Skeletal muscle tissue (tissue), 4 donors: ENCODE results near the gene SPAAR. TPM values are rescaled to one million over a fixed set of nuclear protein-coding genes. Genes with fewer than 3 reads are reported as not detected.
A peak's percentile ranks its signal among the peaks of the same experiment; 100 is the strongest.

Experiments used
- H3K27ac ChIP-seq: one replicate; pipeline ENCODE4 v1.7.0; 2013; ENCODE audit warnings: mild to moderate bottlenecking, low read depth, low read length, inconsistent platforms
- H3K27me3 ChIP-seq, 3 donors: one replicate each; pipeline ENCODE4 v1.7.0; 2013; ENCODE audit warnings: low read length in 3 of 3; ENCODE audit not compliant: control insufficient read depth in 3 of 3, insufficient read depth in 3 of 3
- H3K36me3 ChIP-seq, 3 donors: one replicate each; pipeline ENCODE4 v1.7.0; 2013; ENCODE audit warnings: low read length in 3 of 3; ENCODE audit not compliant: control insufficient read depth in 3 of 3, insufficient read depth in 3 of 3
- H3K4me1 ChIP-seq, 3 donors: one replicate each; pipeline ENCODE4 v1.7.0; 2013; ENCODE audit warnings: low read length in 3 of 3, mild to moderate bottlenecking in 3 of 3; ENCODE audit not compliant: control insufficient read depth in 3 of 3, insufficient read depth in 3 of 3
- H3K4me3 ChIP-seq, 3 donors: one replicate each; pipeline ENCODE4 v1.7.0; 2013; ENCODE audit warnings: low read length in 3 of 3
- H3K9ac ChIP-seq, 3 donors: one replicate each; pipeline ENCODE4 v1.7.0; 2013; ENCODE audit warnings: low read length in 3 of 3, mild to moderate bottlenecking in 3 of 3, moderate library complexity in 2 of 3, low read depth in 1 of 3
- H3K9me3 ChIP-seq, 3 donors: one replicate each; pipeline ENCODE4 v1.7.0; 2013; ENCODE audit warnings: low read length in 3 of 3; ENCODE audit not compliant: control insufficient read depth in 3 of 3
- total RNA-seq: library from RNA; depleted of rRNA; stranded (reverse); fragments of >200 nt; gene quantifications from one replicate; pipeline ENCODE4 v1.2.3, GENCODE V29; 2014
- donor health status: Osteomylitis.

SPAAR gene
- total RNA-seq, 1 donor from 2014 or later, result 1.0 TPM

GRCh38 chr9:35942286-35942685 lies 33.0 kb downstream of the SPAAR start:
- H3K4me3 ChIP-seq, result no peak overlapping the region
- no peak overlapping the region for H3K9ac ChIP-seq
- H3K36me3 ChIP-seq, result no peaks in the 10 kb centered on the region
- H3K9me3 ChIP-seq, result no peaks in the 10 kb centered on the region
- H3K27me3 ChIP-seq, result no peaks in the 10 kb centered on the region
- H3K4me1 ChIP-seq, result peaks cover 0 to 8% (median 2%) of the 10 kb centered on the region in 3 donors
- H3K27ac ChIP-seq, result no peak overlapping the region

- Histone ChIP-seq H3K9me3 (no peaks in the 10 kb centered on the region), H3K36me3 (no peaks in the 10 kb centered on the region), H3K4me1 (peaks cover 2 to 8% (median 4%) of the 10 kb centered on the region in 3 donors), H3K27ac (no peak overlapping the region), H3K27me3 (no peaks in the 10 kb centered on the region), H3K9ac (no peak overlapping the region), H3K4me3 (no peak overlapping the region)
These were observed 34.9 kb downstream of the SPAAR start for GRCh38 chr9:35944173-35944572.

GRCh38 chr9:35944841-35945240 lies 35.6 kb downstream of the SPAAR start:
- Histone ChIP-seq H3K9ac (no peak overlapping the region), H3K27me3 (no peaks in the 10 kb centered on the region), H3K9me3 (no peaks in the 10 kb centered on the region), H3K36me3 (no peaks in the 10 kb centered on the region), H3K4me3 (no peak overlapping the region), H3K27ac (no peak overlapping the region), H3K4me1 (peaks cover 2 to 13% (median 5%) of the 10 kb centered on the region in 3 donors)

- Histone ChIP-seq H3K4me1 (peaks cover 2 to 13% (median 5%) of the 10 kb centered on the region in 3 donors), H3K27me3 (no peaks in the 10 kb centered on the region), H3K4me3 (peak overlapping the region in 2 of 3 donors; percentile 49 to 63), H3K9me3 (no peaks in the 10 kb centered on the region), H3K9ac (peak overlapping the region in 1 of 3 donors; percentile 25), H3K27ac (no peak overlapping the region), H3K36me3 (no peaks in the 10 kb centered on the region)
These were observed 36.2 kb downstream of the SPAAR start for GRCh38 chr9:35945341-35946018.

GRCh38 chr9:35948451-35948850 lies 39.2 kb downstream of the SPAAR start:
- no peaks in the 10 kb centered on the region for H3K36me3 ChIP-seq
- no peak overlapping the region for H3K9ac ChIP-seq
- peaks cover 2 to 13% (median 5%) of the 10 kb centered on the region in 3 donors for H3K4me1 ChIP-seq
- no peak overlapping the region for H3K4me3 ChIP-seq
- no peaks in the 10 kb centered on the region for H3K9me3 ChIP-seq
- H3K27ac ChIP-seq, result no peak overlapping the region
- H3K27me3 ChIP-seq, result peaks cover 0 to 2% (median 0%) of the 10 kb centered on the region in 3 donors

- Histone ChIP-seq H3K4me3 (no peak overlapping the region), H3K27me3 (peaks cover 0 to 2% (median 0%) of the 10 kb centered on the region in 3 donors), H3K36me3 (no peaks in the 10 kb centered on the region), H3K9ac (no peak overlapping the region), H3K4me1 (peaks cover 2 to 13% (median 5%) of the 10 kb centered on the region in 3 donors), H3K9me3 (no peaks in the 10 kb centered on the region), H3K27ac (no peak overlapping the region)
These were observed 39.6 kb downstream of the SPAAR start for GRCh38 chr9:35948901-35949318.

GRCh38 chr9:35951736-35952135 lies 42.4 kb downstream of the SPAAR start:
- peaks cover 0 to 2% (median 0%) of the 10 kb centered on the region in 3 donors for H3K27me3 ChIP-seq
- no peak overlapping the region for H3K27ac ChIP-seq
- peaks cover 0 to 7% (median 5%) of the 10 kb centered on the region in 3 donors for H3K4me1 ChIP-seq

GRCh38 chr9:35952526-35953191 lies 43.4 kb downstream of the SPAAR start:
- Histone ChIP-seq H3K4me1 (peaks cover 0 to 7% (median 5%) of the 10 kb centered on the region in 3 donors), H3K27ac (no peak overlapping the region), H3K9me3 (no peaks in the 10 kb centered on the region), H3K9ac (no peak overlapping the region), H3K36me3 (no peaks in the 10 kb centered on the region), H3K4me3 (no peak overlapping the region), H3K27me3 (peaks cover 0 to 3% (median 2%) of the 10 kb centered on the region in 3 donors)

More at GRCh38 chr9:35951736-35952135, 42.4 kb downstream of the SPAAR start:
- H3K9me3 ChIP-seq, result no peaks in the 10 kb centered on the region
- no peak overlapping the region for H3K9ac ChIP-seq
- no peak overlapping the region for H3K4me3 ChIP-seq
- H3K36me3 ChIP-seq, result no peaks in the 10 kb centered on the region

GRCh38 chr9:35954942-35955546 lies 45.8 kb downstream of the SPAAR start:
- Histone ChIP-seq H3K27me3 (peaks cover 0 to 7% (median 2%) of the 10 kb centered on the region in 3 donors), H3K9ac (no peak overlapping the region), H3K27ac (no peak overlapping the region), H3K4me1 (peaks cover 0 to 2% (median 0%) of the 10 kb centered on the region in 3 donors), H3K9me3 (no peaks in the 10 kb centered on the region), H3K36me3 (no peaks in the 10 kb centered on the region), H3K4me3 (no peak overlapping the region)

GRCh38 chr9:35956651-35957050 lies 47.4 kb downstream of the SPAAR start:
- H3K27me3 ChIP-seq, result peaks cover 0 to 10% (median 2%) of the 10 kb centered on the region in 3 donors
- no peak overlapping the region for H3K4me3 ChIP-seq
- H3K27ac ChIP-seq, result no peak overlapping the region
- peaks cover 0 to 2% (median 0%) of the 10 kb centered on the region in 3 donors for H3K4me1 ChIP-seq
- no peaks in the 10 kb centered on the region for H3K36me3 ChIP-seq
- no peak overlapping the region for H3K9ac ChIP-seq
- no peaks in the 10 kb centered on the region for H3K9me3 ChIP-seq
